HG02981 (cell line): Measurements from ENCODE around the gene TTC31.

Source experiments
- ATAC-seq: cut with Tn5 transposase; IDR thresholded peaks from one replicate; pipeline ENCODE4 v1.9.1; 2021; ENCODE audit warnings: mild to moderate bottlenecking, moderate library complexity; ENCODE audit not compliant: unreplicated experiment

Gene TTC31

GRCh38 chr2:74503506-74504475, 20.9 kb downstream of the TTC31 start:
- no peak for ATAC-seq

- ATAC-seq, result no peak
Observed at GRCh38 chr2:74504591-74504990, 21.7 kb downstream of the TTC31 start.

- no peak for ATAC-seq
Observed at GRCh38 chr2:74505448-74506246, 22.8 kb downstream of the TTC31 start.

DNA sequence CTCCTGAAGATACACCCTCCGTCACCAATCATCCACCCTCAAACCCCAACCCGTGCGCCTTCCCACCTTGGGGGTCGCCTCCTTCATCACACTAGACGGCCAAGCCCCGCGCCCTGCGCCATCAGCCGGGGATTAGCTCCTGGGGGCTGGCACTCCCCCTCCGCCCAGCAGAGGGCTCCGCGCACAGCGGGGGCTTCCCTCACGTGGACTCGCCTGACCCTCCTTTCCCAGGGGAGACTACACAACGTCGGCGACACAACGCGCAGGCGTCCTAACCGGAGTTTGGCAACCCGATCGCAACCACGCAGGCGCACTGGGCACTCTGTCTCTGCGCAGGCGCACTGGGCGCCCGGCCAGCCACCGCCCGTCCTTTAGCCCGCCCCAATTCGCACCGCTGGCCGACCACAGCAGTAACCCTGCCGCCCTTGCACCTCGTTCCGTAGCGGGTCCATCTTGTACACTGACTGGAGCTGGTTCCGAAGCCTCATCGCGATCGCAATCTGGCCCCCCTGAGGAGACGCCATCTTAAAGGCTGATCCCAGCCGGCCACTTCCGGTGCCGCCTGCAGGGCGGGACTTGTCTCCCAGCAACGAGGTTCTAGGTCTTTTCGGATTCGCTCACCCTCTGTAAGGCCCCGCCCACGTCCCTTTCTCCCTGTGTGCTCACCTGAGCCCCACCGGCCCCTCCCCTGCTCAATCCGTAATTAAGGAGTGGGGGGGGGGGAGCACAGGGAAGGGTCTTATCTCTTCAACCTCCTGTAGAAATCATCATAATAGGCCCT, 24.5 kb downstream of the TTC31 start, which contains the start of gene PCGF1:
Gene PCGF1 (minus strand): TSS at position 551 of the 781 bp plus-strand sequence. CDS start 27 bp downstream, at position 524.
- peak; percentile 84 for ATAC-seq

DNA sequence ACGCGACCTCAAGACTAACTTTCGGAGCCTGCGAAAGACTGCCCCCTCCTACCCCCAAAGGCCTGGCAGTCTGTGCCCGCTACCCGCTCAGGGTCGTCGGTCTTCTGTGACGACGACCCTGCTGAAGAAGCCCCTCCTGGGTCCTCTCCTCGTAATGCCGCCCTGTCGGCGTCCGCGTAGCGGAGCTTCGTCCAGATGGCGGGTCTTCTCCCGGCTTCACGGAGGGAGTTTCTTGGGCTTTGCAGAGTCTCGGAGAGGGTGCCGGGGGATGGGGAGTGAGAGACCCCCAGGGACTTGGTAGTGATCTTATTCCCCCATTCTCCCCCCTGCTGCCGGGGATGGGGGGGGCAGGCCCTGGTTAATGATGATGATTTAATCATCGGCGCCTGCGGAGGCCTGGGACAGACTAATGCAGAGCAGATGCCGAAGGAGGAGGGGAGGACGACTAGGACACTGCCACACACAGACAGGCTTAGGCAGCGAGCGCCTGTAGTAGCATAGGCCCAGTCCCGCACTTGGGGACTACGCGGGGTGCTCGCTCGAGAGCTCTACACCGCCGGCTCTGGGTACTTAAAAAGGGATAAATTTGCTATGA, 25.1 kb downstream of the TTC31 start:
- no peak for ATAC-seq

DNA sequence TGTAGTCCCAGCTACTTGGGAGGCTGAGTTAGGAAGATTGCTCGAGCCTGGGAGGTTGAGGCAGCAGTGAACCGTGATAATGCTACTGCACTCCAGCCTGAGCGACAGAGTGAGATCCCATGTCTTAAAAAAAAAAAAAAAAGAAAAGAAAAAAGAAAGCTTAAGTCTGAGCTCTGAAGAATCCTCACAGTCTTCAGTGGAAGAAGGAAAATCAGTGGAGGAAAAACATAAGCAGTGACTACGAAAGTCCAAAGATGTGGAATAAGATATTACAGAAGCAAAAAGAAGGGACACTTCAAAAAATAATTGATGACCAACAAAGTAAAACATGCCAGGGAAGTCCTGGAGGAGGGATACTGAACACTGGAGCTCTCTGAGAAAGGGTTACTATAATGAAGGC, 27.4 kb downstream of the TTC31 start:
- ATAC-seq, result no peak

GRCh38 chr2:74511104-74511989, 28.5 kb downstream of the TTC31 start:
- ATAC-seq, result no peak

DNA sequence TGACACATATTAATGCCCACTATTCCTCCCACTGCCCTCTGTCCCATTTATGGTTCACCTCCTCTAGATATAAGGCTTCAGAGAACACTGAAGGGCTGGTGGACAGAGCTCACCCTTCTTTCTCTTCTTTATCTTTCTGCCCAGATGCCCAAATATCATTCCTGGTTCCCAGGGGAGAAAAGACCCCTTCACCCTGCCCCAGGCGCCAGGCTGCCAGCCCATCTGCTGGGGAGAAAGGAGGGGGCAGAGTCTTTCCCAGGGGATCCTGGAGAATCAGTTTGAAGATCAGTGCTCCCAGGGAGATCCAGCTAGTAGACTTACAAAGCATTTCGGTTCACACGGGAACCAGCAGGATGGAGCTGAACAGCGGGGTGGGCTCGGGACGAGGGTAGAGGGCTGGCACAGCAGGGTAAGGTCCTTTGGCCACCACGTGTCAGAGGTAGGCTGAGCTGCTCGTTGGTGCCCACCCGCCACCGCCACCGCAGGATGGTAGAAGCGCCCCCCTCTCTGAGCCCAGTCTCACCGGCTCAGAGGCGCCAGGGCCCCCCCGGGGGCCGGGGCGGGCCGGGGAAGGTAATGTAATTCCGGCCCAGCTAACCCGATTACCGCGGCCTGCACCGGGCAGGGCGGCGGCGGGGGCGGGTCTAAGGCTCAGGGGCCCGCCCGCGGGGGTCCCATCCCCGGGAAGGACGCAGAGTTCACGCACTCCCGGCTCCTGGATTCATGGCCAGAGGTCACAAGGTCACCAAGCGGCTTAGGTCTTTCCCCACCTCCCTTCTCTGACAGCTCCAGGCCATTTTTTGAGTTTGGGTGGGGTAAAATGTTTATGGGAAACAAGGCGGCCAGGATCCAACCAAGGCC, 30.1 kb downstream of the TTC31 start:
- no peak for ATAC-seq

DNA sequence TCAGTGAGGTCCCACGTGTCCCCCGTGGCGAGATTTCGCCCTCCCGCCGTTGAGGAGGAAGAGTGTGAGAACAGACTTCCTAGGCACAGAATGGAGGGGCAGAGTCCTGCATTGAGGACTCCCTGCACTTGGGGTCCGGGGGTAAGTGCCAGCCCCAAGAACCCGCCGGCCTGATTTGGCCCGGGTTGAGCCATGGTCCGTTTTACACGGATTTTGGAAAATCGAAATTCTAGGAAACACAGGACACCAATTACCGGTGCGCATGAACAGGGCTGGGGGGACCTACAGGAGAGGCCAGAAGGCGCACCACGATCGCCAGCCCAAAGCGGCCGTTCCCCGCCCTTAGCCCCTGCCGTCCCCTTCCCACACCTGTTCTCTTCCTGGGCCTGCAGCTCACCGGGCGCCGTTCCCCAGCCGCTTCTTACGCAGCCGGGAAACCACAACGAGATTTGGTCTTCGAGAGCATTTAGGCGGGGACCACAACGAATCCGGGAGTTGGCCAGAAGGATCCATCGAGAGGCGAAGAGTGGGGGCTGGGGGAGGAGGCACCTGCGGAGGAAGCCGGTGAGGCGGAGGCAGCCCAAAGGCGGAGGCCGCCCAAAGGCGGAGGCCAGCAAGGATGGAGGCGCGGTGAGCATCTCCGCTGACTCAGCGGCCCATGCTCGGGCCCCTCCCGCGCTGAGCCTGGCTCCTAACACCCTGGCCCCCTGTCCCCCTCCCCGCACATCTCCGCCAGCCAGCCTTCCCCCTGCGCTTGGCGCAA, 30.9 kb downstream of the TTC31 start:
- ATAC-seq, result no peak

DNA sequence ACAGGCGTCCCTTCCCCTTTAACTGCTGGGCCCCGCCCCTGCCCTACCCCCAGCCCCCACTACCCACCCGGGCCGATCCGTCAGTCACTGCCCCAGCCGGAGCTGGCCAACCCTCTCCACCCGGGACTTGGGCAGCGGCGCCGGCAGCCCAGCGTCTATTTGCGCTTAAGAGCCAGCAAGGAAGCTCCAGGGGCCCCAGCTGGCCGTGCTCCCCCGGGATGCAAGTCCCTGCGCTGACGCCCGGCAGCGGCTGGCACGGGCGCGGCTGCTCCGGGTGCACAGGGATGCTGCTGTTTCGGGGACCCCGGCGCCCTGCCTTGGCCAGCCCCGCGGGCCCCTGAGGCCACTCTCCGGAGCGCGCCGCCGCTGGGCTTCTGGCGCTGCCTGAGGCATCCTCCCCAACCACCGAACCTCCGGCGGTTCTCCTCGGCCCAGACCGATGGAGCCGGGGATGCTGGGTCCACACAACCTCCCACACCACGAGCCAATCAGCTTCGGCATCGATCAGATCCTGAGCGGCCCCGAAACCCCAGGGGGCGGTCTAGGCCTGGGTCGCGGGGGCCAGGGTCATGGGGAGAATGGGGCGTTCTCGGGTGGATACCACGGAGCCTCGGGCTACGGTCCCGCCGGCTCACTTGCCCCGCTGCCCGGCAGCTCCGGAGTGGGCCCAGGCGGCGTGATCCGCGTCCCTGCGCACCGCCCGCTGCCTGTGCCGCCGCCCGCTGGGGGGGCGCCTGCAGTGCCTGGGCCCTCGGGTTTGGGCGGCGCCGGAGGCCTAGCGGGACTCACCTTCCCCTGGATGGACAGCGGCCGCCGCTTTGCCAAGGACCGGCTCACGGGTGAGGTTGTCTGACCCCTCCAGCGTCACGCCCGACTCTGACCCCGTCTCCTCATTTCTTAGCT, 31.7 kb downstream of the TTC31 start, which contains the start of gene TLX2:
Gene TLX2 (plus strand): TSS at position 83 of the 903 bp plus-strand sequence. CDS start 357 bp downstream, at position 440.
- ATAC-seq, result no peak

DNA sequence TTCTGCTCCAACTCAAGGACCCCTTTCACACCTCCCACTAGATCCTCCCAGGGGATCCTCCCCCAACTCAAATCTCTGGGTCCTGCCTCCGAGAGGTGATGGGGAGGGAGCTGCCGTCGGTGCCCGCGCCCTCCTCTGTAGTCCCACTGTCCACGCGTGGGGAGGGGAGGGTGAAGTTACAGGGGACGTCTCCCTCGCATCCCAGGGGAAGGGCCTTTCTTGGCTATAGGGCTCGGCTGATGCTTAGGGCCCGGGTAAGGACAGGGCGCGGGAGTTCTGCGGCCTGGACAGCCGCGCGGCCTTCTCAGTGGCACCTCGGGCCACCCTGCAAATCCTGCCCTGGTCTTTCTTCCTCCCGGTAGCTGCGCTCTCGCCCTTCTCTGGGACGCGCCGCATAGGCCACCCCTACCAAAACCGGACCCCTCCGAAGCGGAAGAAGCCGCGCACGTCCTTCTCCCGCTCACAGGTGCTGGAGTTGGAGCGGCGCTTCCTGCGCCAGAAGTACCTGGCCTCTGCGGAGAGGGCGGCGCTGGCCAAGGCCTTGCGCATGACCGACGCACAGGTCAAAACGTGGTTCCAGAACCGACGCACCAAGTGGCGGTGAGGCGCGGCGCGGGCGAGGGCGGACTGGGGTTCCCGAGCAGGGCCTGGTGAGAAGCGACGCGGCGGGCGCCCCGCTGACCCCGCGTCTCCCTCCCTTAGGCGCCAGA, 32.5 kb downstream of the TTC31 start:
- peak; percentile 2 for ATAC-seq

DNA sequence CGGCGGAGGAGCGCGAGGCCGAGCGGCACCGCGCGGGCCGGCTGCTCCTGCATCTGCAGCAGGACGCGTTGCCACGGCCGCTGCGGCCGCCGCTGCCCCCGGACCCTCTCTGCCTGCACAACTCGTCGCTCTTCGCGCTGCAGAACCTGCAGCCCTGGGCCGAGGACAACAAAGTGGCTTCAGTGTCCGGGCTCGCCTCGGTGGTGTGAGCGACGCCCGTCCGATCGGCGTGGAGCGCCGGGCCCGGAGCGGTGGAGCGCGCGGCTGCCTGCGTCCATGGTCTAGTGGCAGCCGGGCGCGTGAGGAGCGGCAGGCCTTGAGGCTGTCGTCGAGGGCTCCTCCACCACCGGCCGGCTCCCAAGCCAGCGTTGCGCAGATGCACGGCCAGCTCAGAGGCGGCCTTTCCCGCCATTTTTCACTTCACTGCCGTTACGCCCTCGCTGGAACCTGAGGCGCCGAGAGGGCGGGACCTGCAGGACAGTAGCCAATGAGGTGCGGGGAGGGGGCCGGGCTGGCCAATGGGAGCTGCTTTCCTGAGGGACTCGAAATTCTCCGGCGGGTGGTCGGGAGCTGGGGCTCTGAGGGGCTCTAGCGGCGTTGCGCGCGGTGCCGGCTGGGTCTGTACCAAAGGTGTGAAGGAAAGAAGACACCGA, 33.2 kb downstream of the TTC31 start:
- peak; percentile 57 for ATAC-seq

DNA sequence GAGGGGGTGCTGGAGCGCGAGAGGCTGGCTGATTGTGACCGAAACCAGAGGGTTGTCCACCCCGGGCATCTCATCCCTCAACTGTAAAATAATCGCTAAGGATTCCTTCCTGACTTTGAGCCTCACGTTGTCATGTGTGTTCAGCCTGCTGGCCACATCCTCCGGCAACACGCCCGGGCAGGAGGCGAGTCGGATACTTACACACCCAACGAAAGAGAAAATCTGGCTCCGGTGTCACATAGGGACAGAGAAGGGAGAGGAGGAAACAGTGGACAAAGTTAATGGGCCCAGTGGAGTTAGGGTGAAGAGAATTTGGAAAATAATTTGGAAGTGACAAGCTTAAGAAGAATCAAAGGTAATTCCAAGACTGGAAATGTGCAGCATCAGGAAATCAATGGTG, 33.8 kb downstream of the TTC31 start:
- no peak for ATAC-seq

DNA sequence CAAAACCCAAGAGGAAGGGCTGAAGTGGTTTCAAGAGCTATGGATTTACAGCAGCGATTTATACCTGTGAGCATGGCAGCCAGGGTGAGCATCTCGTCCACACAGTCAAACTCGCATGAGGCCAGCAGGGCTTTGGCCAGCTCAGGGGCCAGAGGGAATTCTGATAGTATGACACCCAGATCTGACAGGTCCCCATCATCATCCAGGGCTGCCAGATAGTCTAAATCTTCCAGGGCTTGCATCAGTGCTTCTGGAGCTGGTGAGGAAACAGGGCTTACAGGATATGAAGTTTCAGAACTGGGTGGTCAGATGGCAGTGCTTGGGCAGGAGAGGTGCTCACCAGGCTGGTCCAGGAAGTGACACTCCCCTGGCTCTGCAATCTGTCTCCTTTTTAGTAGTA, 39.6 kb downstream of the TTC31 start:
- ATAC-seq, result no peak

DNA sequence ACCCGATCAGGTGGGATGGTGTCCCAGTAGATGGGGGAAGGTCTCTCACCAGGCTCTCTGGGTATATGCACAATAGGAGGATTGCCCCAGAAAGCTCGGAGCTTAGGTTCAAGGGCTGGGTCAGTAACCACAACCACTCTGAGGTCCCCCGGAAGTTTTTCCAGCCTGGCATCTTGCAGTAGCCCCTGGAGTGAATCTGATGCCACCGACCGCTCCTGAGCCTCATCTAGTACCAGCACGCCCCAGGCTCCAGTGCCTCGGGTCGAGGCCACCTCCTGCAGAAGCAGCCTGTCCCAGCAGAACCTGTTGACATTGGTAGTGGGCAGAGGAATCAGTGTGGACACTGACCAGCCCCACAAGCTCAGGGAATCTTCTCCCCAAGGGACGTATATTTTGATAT, 41.1 kb downstream of the TTC31 start:
- ATAC-seq, result no peak
